ENCODE data around the gene TRERF1.
A peak's percentile ranks its signal among the peaks of the same experiment; 100 is the strongest.

The TRERF1 gene

DNA sequence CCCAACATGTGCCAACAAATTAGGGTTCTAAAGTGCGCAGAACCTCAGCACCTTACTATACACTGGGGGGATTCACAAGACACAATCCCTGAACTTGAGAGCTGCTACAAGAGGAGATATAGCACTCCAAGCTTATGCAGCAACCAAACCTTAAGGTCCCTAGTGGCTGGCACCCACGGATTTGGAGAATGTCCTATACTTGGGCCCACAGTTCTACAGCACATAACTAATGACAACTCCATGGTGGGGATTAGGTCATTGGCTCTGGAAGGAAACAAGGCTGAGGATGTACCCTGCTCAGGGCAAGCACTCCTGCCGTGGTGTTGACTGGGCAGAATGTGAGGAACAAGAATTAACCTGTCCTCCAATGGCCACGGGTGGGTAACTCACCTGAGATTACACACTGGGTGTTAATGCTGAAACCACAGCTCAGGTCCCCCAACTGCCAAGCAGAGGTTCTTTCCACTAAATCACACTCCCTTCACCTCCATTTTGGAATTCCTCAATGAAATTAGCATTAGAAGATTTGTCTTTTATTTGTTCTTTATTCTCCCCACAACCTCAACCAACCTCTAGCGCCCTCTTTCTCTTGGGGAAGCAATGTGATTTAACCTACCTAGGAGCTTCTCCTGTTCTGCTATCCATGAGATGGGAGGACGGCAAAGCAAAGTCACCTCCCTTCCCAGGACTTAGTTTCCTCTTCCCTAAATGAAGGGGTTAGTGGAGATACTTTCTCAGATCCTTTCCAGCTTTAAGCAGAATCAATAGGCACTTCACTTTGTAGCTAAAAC is 32.0 kb downstream of the TRERF1 start:
- DNase-seq, result no peak

GRCh38 chr6:42418724-42419123 is 33.0 kb downstream of the TRERF1 start:
- DNase-seq, result no peak

- no peak for DNase-seq
These were observed 34.0 kb downstream of the TRERF1 start for GRCh38 chr6:42417641-42418112.

GRCh38 chr6:42411406-42411805 is 40.3 kb downstream of the TRERF1 start:
- DNase-seq, result no peak

- DNase-seq, result no peak
These were observed 40.9 kb downstream of the TRERF1 start for GRCh38 chr6:42410861-42411260.

DNA sequence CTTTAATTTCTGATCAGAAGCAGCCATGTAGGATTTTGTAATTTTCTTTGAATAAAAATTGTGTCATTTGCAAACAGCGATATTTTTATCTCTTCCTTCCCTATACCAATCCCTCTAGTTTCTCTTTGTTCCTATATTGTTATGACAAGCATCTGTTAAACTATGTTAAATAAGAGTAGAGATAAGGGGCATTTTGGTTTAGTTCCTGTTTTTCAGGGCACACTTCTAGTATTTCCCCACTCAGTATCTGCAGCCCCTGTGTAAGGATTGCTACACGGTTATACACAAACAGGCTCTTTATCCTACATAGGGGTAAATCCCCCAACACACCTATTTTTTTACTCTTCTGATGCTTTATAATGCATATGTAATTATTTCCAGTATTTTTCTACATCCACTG is 42.1 kb downstream of the TRERF1 start:
- DNase-seq, result no peak

- no peak for DNase-seq
These were observed 44.3 kb downstream of the TRERF1 start for GRCh38 chr6:42407379-42407778.

- DNase-seq, result no peak
These were observed 45.1 kb downstream of the TRERF1 start for GRCh38 chr6:42406306-42407280.

DNA sequence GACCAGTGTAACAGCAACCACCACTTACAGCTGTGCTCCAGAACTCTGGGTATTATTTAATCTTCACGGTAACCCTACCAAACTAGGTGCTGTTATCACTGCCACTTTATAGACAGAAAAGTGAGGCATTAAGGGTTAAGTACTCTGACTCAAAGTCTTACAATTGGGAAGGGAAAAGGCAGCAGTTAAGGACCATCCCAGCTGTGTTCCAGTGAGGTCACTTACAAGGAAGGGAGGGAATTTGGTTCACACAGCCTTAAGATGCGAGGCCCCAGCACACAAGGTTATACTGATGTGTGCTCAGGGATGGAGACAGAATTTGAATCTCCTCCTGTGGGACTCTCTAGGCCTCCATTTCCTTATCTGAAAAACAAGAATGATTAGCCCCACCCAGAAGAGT is 46.7 kb downstream of the TRERF1 start:
- DNase-seq, result no peak

- DNase-seq, result no peak
These were observed 47.2 kb downstream of the TRERF1 start for GRCh38 chr6:42404484-42404883.

DNA sequence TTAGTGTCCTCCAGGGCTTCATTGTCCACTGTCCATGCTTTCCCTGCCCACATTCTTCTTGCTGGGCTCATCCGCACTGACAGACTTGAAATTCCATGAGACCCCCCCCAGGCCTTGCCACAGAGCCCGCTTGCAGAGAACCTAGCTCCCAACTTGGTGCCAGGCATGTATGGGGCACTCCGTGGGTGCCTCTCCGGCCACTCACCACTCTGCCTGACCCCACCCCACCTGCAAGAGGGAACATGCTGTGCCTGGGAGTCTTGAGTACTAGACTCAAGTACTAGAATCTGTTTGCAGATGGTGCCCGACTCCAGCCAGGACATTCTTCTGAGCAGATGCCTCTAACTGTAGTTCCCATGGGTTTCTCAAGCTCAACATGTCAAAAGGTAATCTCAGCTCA is 47.9 kb downstream of the TRERF1 start:
- peak; percentile 2 for DNase-seq

- no peak for DNase-seq
These were observed 48.3 kb downstream of the TRERF1 start for GRCh38 chr6:42403421-42403820.

DNA sequence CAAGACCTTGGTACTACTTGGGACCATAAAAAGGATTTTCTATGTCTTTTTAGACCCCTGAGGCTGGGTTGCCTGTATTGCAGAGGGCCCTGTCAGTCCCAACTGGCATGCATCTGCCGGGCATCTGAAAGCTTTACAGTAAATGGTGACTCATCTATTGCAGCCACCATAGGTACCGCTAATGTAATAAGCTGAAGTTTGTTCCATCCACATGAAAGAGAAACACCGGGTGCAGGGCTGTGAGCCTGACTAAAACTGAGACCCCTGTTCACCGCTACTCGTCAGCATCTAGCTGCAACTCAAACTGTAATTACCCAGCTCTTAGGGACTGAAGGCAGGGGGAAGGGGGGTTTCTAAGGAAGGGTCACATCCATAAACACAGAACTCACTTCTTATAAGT is 49.5 kb downstream of the TRERF1 start:
- DNase-seq, result no peak

DNA sequence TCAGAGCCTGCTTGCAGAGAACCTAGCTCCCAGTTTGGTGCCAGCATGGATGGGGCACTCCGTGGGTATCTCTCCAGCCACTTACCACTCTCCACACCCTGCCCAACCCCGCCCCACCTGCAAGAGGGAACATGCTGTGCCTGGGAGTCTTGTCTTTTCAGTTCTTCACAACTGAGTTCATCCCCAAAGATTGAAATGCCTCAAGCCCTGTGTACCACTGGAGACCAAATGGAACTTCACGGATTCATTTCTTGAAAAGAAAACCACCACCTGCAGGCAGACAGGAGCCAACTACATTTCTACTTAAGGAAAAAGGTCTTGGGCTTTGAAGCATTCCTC is 50.1 kb downstream of the TRERF1 start:
- DNase-seq, result no peak

- no peak for DNase-seq
These were observed 50.7 kb downstream of the TRERF1 start for GRCh38 chr6:42400886-42401612.

GRCh38 chr6:42400061-42400760 is 51.5 kb downstream of the TRERF1 start:
- DNase-seq, result no peak

DNA sequence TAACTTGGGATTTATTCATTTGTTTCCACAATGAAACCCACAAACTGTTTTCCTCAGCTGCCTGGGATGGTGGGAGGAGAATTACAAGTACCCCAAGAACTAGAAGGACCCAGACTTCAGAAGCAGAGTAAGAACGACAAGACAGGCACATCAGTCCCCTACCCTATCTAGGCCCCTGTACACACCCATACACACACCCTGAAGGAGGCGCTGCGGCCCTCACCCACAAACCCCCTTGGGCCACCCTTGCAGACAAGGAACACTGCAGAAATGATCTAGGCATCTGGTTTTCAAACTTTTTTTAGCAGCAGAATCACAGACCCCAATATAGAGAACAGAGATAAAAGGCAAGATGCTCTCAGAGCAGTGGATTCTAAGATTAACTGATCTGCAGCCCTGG is 55.0 kb downstream of the TRERF1 start:
- DNase-seq, result no peak

- no peak for DNase-seq
These were observed 56.7 kb downstream of the TRERF1 start for GRCh38 chr6:42394881-42395620.

GRCh38 chr6:42394151-42394550 is 57.6 kb downstream of the TRERF1 start:
- DNase-seq, result no peak

GRCh38 chr6:42393339-42393738 is 58.4 kb downstream of the TRERF1 start:
- peak; percentile 6 for DNase-seq

GRCh38 chr6:42392833-42393232 is 58.9 kb downstream of the TRERF1 start:
- no peak for DNase-seq

DNA sequence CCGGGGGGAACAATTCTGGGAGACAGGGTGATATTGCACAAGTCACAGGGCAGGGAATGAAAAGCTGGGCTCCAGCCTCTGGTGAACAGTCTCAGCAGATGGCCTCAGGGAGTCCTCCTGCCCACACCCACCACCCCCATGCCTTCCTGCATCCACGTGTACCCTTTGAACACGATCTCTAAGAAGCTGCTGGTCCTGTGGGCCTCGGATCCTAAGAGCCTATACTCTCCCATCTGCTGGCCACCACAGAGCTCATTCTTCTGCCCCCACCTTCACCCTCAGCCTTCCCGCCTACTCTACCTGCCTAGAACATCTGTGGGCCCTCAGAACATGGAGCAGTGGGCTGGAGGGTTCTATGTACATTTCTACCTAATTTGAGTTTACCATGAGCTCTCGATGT is 60.3 kb downstream of the TRERF1 start:
- no peak for DNase-seq

Measured in NCI-H2171 treated with DMSO at 0.1 percent for 48 hours (cell line).